SU-DHL-6 (cell line): Measurements from ENCODE around the gene DNM1.

Experiments
- CTCF ChIP-seq: fragments of 200-600 bp; sonication (generic); IDR thresholded peaks from one replicate; pipeline ENCODE4 v1.5.1; 2017; ENCODE audit warnings: antibody characterized with exemption, mild to moderate bottlenecking, low read length, moderate library complexity; ENCODE audit not compliant: insufficient read depth, poor library complexity, severe bottlenecking
- EZH2phosphoT487 ChIP-seq: fragments of 200-600 bp; sonication (generic), shearing (Covaris generic); conservative IDR thresholded peaks from 2 replicates; pipeline ENCODE4 v1.6.1; 2018; ENCODE audit warnings: mild to moderate bottlenecking, antibody characterized with exemption, low read length, moderate library complexity, mixed read lengths

DNA sequence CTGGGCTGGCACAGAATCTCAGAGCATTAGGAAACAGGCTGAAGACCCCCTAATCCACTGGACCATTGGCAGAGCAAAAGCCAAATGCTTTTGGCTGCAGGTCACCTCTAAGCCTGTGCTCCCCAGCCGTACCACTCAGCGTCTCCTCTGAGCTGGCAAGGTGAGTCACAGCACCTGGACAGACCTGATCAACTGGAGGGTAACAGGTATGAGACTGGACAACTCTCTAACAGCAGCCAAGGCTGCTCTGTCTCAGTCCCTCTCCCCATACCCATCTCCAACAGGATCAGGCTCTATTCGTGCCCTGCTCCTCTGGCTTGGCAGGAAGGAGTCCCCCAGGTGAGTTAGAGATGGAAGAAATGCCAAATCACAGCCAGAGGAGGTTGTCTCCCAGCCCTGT lies 67.9 kb downstream of the DNM1 start:
- TF ChIP-seq CTCF, result no peak
- TF ChIP-seq EZH2phosphoT487, result no peak
